Measurements from ENCODE around the gene ZNF697.
A peak's percentile ranks its signal among the peaks of the same experiment; 100 is the strongest.
"Not testable (repeated sequence)": the region's sequence is repeated elsewhere in the genome, so short reads cannot be mapped to it uniquely, and the experiment has no call there.

Gene ZNF697

DNA sequence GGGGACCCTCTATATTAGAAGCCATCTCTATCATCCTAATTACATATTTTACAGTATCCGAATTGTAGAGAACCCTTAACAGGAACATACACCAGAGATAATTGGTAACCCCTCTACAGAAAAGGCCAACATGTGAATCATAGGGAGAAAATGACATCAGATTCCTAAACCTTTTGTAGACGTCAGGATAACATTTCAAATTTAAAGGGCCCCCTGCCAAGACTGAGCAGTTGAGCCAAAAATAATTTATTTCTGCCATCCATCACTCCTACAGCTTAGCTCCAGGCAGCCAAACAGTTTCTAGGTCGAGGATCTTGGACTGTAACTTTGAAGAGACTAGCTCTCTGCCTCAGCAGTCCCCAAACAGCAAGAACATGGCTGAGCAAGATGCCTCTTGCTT lies 21.2 kb downstream of the ZNF697 start:
- no peak for DNase-seq

DNA sequence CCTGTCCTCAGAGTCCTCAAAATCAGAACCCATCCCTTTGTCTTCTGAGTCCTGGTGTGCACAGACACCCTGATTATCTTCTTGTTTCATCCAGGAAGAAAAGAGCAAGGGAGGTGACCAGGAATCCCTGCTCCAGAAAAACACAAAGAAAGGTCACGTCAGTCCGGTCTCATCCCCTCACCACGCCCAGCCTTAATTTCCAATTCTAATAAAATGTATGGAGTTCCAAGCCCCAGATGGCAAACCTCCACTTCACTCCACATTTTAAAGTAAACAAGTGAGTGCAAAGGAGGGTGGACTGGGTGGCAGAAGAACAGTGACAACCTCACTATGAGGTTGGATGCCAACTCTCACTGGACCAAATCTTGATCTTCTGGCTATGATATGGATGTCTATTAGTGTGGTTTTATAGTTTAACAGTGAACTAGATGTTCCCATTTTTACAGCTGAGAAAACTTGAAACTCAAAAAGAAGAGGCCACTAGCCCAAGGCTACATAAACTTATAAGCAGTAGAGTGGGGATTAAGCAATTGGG lies 22.0 kb downstream of the ZNF697 start:
- no peak for DNase-seq

DNA sequence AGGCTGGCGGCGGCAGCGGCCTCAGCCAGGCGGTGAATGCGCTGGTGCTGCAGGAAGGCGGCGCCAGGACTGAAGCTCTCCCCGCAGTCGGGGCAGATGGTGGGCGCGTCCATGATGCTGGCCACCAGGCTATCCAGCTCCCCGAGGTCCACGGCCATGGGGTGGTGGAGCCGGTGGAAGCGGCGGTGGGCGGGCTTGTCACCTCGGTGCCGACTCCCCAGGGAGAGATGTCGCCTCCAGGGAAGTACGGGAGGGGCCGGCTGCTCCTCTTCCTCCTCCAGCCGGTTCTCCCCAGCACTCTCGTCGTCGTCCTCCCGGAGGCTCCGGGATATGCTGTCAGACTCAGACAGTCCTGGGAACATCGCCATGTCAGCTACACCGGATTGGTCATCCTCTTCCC lies 24.4 kb downstream of the ZNF697 start:
- DNase-seq: no peak

DNA sequence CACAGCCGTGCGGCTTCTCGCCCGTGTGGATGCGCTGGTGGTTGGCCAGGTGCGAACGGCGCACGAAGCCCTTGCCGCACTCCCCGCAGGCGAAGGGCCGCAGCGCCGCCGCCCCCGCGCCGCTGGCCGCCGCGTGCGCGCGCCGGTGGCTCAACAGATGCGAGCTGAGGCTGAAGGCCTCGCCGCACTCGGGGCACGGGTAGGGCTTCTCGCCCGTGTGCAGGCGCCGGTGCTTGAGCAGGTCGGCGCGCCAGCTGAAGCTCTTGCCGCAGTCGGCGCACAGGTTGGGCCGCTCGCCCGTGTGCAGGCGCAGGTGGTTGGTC lies 24.9 kb downstream of the ZNF697 start:
- DNase-seq: no peak

DNA sequence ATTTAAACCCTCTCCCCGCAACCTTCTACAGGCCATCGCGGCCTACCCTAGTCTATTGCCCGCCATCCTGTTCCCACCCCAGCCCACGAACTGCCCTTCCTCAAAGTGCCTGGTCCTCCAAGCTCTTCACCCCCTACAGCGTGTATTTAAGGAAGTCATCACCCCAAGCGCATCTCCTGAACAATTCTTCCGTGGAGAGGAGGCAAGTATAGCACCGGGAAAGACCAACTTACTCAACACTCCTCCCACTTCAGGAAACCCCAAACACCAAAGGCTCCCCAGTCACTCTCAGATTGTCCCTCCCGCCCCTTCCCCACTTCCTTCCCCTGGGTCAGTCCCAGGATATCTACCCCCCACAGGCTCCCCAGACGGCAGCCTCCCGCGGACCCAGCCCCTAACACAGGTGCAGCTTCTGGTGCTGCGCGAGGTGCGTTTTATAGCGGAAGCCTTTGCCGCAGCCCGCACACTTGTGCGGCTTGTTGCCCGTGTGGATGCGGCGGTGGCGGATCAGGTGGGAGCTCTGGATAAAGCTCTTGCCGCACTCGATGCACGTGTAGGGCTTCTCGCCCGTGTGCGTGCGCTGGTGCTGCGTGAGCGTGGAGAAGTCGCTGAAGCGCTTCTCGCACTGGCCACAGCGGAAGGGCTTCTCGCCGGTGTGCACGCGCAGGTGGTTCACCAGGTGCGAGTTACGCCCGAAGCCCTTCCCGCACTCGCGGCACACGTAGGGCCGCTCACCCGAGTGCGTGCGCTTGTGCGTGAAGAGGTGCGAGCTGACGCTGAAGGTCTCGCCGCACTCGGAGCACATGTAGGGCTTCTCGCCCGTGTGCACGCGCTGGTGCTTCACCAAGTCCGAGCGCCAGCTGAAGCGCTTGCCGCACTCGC lies 25.5 kb downstream of the ZNF697 start:
- no peak for DNase-seq

DNA sequence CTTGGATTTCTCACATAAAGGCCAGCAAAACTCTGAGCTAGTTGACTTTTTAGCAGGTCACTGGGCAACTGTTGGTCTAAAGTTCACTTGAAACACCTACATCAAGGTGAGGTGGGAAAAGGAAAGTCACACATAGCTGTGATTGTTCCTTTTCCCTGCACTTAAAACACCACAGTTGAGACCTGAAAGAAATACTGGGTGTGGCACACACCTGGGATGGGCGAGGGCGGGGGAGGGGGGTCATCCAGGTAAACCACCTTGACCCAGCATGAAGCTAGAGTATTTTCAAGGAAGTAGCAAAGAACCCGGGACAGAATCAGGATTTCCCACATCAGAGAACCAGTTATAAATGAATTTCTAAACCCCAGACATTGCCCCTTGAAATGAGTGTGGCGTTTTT lies 26.4 kb downstream of the ZNF697 start:
- DNase-seq: no peak

DNA sequence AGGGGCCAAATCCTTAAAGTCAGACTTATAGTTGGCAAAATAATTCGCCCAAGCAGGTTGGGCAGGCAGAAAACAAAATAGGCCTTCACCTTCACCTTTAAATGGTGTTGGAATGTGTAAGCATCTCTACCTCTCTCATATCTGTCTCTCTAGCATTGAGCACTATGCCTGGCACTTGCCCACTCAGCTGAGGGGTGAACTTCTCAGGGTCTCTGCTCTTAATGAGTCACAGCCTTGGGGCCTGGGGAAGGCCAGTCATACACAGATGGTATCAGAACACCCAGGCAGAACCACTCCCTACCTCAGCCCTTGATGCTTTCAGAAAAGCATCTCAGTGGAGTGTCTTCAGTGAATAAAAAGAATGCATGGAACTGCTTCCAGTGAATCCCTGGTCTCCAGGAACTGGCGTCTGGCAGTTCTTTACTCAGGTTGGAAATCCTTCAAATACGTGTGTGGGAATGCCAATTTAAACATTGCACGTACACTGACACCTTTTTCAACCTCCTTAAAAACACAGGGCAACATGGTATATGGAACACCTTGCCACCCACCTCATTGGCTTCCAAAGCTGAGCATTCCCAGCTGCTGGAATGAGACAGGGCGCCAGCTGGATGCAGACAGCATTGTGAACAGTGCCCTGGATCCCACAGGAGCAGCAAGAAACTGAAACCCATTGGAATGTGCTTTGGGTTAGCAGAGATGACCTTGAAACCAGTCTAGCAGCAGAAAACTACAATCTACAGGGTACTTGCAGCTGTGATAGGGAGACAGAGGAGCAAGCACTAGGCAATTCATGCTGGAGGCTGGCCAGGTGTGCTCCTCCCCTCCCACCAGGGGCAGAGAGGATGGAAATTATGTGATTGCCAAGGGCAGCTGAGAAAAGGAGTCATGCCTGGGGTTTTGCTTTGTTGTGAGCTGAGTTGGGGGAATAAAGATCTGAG lies 30.0 kb downstream of the ZNF697 start:
- DNase-seq: no peak

DNA sequence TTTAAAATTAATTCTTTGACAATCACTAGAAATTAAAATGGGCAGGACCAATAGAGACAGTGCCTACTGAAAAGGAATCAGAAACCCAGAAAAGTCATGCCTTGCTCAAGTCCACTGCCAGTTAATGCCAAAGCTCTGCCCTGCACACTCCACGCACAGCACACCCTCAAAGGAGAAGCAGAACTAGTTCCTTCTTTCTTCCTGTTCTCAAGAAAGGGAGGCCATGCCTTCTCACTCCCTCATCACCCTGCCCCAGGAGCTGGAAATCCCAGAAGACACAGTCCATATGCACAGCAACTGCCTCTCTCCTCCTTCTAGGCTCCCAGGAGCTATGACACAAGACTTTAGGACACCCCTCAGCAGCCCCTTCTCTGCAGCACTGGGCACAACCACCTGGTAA lies 31.3 kb downstream of the ZNF697 start:
- not testable (repeated sequence) for DNase-seq

DNA sequence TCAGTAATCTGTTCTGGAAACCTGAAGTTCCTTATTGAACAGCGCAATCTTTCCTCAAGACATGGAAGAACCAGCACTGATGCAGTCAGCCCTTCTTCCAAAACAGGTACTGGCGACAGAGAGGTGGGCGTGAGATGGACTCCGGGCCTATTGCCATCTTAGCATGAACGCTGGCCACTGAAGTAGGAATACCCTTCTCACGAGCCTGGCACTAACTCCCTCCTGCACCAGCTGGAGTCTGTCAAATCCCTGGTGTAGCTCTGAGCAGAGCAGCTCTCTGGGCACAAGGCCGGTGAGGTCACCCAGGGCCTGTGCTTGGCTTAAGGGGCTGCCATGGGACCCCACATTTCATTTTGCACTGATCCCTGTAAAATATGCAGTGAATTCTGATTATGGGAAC lies 33.0 kb downstream of the ZNF697 start:
- DNase-seq: not testable (repeated sequence)

DNA sequence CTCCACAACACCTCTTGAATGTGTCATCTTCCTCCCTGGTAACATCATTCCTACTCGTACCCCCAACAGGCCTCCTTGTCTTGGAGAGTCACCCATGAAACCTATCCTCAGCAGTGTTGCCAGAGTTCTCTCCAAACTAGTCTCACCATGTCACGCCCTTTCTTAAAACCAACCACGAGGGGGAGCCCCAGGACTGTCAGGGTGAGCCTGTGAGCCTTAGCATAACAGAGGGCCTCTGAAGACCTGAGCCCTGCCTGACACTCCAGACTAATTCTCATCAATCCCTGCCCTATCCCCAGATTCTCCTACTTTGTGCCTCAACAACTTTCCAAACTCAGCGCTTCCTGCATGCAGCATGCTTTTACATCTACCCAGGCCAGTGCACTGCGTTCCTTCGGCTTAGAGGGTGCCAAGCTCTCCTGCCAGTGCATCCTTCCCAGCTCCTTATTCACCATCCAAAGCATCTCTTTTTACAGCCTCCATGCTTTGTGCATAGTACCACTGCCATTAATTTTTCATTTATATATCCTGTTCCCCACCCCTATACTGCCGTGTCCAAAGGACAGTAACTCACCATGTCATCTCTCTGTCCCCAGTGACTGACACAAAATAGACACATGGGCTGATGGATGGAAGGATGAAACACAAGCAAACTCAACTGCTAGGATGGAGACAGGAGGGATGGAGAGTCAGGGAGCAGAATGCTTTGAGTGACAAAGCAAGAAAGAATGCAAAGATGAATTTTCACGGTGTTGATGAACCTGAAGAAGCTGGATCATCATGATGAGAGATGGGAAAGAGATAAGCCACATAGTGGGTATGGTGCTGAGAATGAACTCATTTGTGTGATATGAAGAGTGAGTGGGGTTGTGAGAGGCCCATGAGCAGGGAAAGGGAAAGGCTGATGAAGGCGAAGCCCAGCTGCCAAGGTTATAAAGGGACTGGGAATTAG lies 34.0 kb downstream of the ZNF697 start:
- DNase-seq: peak; percentile 80

DNA sequence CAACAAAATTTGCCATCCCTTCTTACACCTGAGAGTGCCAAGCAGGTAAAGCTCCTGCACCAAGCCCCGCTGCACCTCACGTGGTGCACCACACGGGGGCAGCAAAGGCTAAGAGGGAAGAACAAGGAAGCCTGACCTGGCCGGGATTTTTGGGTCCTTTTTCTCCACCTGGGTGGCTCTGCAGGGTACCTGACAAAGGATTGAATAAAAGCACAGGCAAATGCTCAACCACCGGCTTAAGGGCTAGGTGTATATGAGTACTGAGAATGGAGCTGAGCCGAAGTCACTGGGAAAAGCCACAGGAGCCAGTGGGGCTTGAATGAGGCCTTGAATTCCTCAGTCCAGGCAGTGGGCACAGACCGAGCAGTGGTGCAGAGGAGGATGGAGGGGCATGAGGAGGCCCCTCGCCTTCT lies 36.4 kb downstream of the ZNF697 start:
- DNase-seq: peak; percentile 56

DNA sequence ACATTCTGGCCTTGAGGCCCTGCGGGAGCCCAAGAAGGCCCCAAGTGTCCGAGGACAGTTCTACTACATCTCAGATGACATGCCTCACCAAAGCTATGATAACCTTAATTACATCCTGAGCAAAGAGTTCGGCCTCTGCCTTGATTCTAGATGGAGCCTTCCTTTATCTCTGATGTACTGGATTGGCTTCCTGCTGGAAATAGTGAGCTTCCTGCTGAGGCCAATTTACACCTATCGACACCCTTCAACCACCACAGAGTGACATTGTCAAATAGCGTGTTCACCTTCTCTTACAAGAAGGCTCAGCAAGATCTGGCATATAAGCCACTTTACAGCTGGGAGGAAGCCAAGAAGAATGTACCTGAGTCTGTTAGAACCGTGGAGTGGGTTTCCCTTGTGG lies 39.2 kb downstream of the ZNF697 start:
- not testable (repeated sequence) for DNase-seq

DNA sequence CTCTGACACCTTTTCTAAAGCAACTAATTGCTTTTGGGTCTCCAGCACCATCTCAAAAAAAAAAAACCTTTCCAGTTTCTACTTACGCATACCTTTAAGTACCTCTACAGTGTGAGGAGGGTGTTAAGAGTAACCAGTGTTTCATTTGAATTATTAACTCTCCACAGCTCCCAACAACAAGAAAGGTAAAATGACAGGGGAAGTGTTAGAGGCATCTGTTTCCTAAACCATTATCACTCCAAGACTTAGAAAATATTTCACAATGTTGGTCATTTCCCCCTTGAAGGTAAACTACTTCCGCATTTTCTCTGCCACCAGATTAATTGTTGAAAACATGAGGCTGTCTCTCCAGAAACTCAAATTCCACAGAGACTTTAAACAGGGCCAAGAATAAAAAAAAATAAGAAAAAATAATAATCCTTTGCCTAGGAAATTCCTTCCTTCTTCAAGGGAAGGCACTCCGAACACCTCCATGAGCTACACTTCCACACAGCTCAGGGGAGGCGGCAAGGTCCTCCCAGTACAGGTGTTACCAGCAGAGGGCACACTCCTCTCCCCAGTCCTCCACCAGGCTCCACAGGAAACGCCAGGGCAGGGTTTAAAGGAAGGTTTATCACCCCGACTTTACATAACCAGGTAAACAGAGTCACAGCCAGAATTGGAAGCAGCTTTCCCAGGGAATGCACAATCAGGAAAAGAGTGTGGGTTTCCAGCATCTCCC lies 40.8 kb downstream of the ZNF697 start:
- not testable (repeated sequence) for DNase-seq

DNA sequence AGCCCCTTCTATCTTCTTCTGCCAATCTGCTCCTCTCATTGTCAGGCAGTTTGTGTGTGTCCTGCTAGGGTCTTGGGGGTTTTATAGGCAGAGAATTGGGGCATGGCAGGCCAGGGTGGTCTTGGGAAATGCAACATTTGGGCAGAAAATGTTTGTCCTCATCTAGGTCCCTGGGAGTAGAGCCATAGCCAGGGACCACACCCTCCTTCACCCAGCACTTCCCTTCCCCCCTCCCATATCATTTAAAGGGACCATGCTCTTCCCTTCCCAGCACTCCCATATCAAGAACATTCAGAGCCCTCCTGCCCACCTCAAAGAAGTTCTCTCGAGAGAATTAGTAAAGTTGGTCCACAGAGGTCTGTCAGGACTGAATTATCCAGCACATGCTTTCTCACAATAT lies 41.7 kb downstream of the ZNF697 start:
- DNase-seq: no peak

DNA sequence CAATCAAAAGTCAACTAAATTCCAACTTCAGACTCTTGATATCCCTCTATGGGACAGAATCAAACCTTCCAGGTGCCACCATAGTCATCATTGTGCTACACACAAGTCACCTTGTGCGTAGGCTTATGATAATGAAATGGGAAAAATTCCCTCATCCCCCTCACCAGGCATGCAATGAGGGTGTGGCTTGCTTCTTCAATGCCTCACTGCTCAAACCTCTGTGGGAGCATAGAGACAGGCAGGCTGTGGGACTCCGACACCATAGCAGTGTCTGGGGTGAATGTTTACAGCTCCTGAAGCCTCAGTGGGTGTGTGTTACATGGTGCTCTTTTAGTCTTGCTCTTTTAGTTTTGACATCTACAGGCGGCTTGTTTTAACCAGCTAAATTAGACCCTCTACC lies 42.4 kb downstream of the ZNF697 start:
- DNase-seq: no peak

DNA sequence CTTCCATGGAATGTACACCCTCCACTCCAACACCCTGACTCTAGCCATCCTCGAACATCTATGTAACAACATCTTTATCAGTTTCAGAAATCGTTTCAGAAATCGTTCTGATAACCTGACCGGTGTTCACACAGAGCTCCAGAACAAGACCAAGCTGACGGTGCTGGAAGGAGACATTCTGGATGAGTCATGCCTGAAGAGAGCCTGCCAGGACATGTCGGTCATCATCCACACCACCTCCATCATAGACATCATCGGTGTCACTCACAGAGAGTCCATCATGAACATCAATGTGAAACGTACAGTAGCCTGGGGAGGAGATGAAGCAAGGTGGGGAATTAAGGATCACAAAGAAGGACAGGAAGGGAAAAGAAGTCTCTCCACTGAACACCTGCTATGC lies 43.0 kb downstream of the ZNF697 start:
- not testable (repeated sequence) for DNase-seq

DNA sequence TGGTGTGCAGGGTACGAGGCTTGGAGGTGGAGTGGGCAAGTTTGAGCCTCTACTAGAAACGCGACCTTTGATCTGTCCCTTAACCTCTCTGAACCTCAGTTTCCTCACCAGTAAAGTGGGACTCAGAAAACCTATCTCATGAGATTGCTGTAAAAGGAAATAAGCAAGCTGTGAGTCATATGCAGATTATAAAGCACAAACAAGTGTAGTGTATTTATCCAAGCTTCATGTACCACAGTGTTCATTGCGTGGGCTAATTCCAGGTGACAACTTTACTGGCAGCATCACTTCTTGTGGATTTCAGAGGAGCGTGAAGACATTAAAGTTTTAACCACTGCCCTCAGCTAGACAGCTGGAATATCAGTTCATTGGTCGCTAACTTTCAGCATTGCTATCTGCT lies 44.4 kb downstream of the ZNF697 start:
- DNase-seq: no peak

DNA sequence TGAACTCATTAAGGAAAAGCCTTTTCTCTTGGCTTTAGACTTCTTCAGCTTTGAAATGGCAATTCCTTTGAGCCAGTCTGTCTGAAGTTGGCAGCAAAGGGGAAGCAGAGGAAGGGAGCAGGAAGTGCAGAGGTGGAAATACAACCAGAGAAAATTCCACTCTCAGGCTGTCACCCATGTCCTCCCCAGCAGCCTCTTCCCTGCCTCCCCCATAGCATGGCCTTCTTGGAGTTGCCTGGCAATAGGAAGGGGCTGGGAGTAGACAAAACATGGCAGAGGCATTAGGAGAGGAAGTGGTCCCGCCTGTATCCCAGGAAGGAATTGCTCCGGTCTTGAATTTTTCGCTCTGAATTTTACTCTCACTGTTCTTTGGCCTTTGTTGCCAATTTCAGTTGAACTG lies 44.8 kb downstream of the ZNF697 start:
- DNase-seq: not testable (repeated sequence)

DNA sequence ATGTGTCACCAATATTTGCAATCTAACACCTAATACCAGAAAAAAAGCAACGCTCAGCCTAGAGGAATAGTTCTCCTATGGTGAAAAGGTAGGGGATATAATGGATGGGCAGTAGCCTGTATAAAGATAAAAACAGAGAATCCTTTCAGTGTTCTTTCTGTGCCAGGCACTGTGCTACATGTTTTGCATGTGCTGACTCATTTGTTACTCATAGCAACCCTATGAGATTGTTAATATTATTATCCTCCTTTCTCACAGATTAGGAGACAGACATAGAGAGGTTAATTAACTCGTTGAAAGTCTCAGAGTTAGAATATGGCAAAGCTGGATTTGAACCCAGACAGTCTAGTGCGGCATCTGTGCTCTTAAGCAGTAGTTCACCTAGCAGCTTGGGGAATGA lies 45.3 kb downstream of the ZNF697 start:
- not testable (repeated sequence) for DNase-seq

DNA sequence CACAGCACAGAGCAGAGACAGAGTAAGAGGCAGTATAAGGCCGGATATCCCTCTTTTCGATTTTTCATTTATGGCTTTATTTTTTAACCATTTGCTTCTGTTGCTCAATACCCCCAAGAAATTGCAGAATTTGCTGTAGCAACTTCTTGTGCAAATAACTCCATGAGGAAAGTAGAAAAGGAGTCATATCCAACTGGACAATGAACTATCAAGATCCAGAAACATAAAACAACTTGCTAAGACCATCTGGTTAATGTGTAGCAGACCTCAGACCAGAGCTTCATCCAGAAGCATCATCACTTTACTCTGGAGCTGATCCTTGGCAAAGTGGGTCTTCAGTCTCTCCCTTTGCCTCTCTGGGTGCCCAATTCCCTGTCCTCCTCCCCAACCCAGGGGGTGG lies 45.9 kb downstream of the ZNF697 start:
- no peak for DNase-seq

DNA sequence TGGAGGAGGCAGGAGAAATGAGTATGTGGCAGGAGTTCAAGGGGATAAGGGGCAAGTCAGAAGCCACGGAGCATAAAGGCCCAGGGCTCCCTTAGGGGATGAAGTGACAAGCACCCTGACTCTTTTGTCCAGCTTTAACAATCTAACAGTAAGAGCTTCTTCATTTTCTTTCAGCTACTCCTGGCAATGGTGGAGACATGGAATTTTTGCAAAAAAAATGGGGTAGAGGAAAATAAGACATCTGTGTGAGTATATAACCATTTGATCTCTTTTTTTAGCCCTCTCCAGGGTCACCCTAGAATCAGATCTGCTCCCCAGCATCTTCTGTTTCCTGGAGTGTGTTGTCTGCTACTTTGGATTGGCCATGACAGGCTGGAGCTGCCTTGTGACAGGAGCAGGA lies 47.1 kb downstream of the ZNF697 start:
- no peak for DNase-seq

DNA sequence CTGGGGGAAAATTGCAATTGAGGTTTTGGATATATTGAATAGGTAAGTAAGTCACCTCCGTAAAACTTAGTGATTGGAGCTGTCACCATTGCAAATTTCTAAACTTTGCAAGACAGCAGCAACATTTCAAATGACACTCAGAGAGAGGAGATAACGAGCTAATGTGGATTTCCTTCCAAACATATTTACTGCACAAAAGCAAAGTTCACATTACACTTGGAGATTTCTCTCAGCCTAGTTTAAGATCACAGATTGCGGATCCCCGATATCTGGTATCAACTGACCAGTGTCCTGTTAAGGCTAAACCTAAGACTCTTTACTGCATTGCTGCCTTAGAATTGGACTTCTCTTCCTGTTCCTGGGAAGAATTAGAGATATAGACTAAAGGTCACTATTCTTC lies 47.5 kb downstream of the ZNF697 start:
- DNase-seq: no peak
